ENCODE measurements around the gene USF3. TPM values are rescaled to one million over a fixed set of nuclear protein-coding genes. Genes with fewer than 3 reads are reported as not detected.

USF3 gene
- polyA plus RNA-seq, 1 donor from 2014 or later, result 15.4 TPM

- TF ChIP-seq, protein P1, sequence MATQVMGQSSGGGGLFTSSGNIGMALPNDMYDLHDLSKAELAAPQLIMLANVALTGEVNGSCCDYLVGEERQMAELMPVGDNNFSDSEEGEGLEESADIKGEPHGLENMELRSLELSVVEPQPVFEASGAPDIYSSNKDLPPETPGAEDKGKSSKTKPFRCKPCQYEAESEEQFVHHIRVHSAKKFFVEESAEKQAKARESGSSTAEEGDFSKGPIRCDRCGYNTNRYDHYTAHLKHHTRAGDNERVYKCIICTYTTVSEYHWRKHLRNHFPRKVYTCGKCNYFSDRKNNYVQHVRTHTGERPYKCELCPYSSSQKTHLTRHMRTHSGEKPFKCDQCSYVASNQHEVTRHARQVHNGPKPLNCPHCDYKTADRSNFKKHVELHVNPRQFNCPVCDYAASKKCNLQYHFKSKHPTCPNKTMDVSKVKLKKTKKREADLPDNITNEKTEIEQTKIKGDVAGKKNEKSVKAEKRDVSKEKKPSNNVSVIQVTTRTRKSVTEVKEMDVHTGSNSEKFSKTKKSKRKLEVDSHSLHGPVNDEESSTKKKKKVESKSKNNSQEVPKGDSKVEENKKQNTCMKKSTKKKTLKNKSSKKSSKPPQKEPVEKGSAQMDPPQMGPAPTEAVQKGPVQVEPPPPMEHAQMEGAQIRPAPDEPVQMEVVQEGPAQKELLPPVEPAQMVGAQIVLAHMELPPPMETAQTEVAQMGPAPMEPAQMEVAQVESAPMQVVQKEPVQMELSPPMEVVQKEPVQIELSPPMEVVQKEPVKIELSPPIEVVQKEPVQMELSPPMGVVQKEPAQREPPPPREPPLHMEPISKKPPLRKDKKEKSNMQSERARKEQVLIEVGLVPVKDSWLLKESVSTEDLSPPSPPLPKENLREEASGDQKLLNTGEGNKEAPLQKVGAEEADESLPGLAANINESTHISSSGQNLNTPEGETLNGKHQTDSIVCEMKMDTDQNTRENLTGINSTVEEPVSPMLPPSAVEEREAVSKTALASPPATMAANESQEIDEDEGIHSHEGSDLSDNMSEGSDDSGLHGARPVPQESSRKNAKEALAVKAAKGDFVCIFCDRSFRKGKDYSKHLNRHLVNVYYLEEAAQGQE (IDR thresholded peaks at IDR 0.05; ENCODE audit: borderline replicate concordance), result no peak
- TF ChIP-seq POLR2AphosphoS5 (IDR thresholded peaks at IDR 0.05), result no peak
- no peaks in the 10 kb centered on the region for H3K9me3 ChIP-seq (ENCODE audit: low read length)
Observed at GRCh38 chr3:113664523-113665094, 31.8 kb downstream of the USF3 start.

DNA sequence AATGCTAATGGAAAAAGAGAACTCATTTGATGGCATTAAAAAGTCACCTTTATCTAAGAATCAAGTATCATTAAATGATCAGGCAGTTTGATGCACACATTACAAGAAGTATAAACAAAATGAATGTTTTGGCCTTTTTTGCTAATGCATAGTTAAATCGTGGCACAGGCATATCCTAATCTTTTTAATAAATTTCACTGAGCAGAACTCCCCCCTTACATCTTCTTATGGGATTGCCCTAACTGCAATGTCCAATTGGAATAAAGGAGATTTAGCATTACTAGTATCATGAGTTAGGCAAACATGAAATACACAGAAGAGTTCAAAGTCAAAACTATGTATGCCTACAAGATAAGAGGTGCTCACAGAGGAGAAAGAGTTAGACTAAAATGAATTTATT lies 32.7 kb downstream of the USF3 start:
- H3F3A ChIP-seq (ENCODE audit: insufficient read depth, low read length, poor library complexity, severe bottlenecking), result no peaks in the 10 kb centered on the region
- H3K9me2 ChIP-seq (ENCODE audit: insufficient read depth, low read length), result no peaks in the 10 kb centered on the region
- no peak overlapping the region for H3K4me2 ChIP-seq (ENCODE audit: low read length)
- no peak overlapping the region for H3K9ac ChIP-seq (ENCODE audit: low read length)
- H3K27ac ChIP-seq (ENCODE audit: low read length), result no peak overlapping the region
- no peaks in the 10 kb centered on the region for H4K20me1 ChIP-seq (ENCODE audit: insufficient read depth)
- H3K36me3 ChIP-seq (ENCODE audit: insufficient read depth, low read length), result peaks cover under 1% of the 10 kb centered on the region
- no peaks in the 10 kb centered on the region for H3K27me3 ChIP-seq (ENCODE audit: insufficient read depth, low read depth, low read length)
- no peak for TF ChIP-seq POLR2AphosphoS5 (IDR thresholded peaks at IDR 0.05)
- TF ChIP-seq MXI1 (conservative IDR thresholded peaks at IDR 0.05; ENCODE audit: poor library complexity, severe bottlenecking), result no peak
- no peak for TF ChIP-seq EZH2 (IDR thresholded peaks at IDR 0.05; ENCODE audit: borderline replicate concordance, insufficient read depth, low read length, poor library complexity, severe bottlenecking)
- no peak for TF ChIP-seq RAD21 (conservative IDR thresholded peaks at IDR 0.05)
- TF ChIP-seq, protein P1 (IDR thresholded peaks at IDR 0.05; ENCODE audit: borderline replicate concordance), result no peak
- H3K4me3 ChIP-seq (ENCODE audit: low read length), result no peak overlapping the region
- no peaks in the 10 kb centered on the region for H3K9me3 ChIP-seq (ENCODE audit: low read length)
- H3K79me2 ChIP-seq (replicated peaks; ENCODE audit: insufficient read depth, low read length), result no peaks in the 10 kb centered on the region
- no peak overlapping the region for H2AFZ ChIP-seq (ENCODE audit: low read depth, low read length)

More at GRCh38 chr3:113664523-113665094, 31.8 kb downstream of the USF3 start:
- no peak overlapping the region for H3K27ac ChIP-seq (ENCODE audit: low read length)
- no peaks in the 10 kb centered on the region for H4K20me1 ChIP-seq (ENCODE audit: insufficient read depth)
- H3K4me2 ChIP-seq (ENCODE audit: low read length), result no peak overlapping the region
- H2AFZ ChIP-seq (ENCODE audit: low read depth, low read length), result no peak overlapping the region
- H3K27me3 ChIP-seq (ENCODE audit: insufficient read depth, low read depth, low read length), result no peaks in the 10 kb centered on the region
- no peaks in the 10 kb centered on the region for H3K79me2 ChIP-seq (replicated peaks; ENCODE audit: insufficient read depth, low read length)
- no peaks in the 10 kb centered on the region for H3K36me3 ChIP-seq (ENCODE audit: insufficient read depth, low read length)
- no peak overlapping the region for H3K9ac ChIP-seq (ENCODE audit: low read length)
- no peaks in the 10 kb centered on the region for H3F3A ChIP-seq (ENCODE audit: insufficient read depth, low read length, poor library complexity, severe bottlenecking)
- no peaks in the 10 kb centered on the region for H3K9me2 ChIP-seq (ENCODE audit: insufficient read depth, low read length)
- no peak overlapping the region for H3K4me3 ChIP-seq (ENCODE audit: low read length)

GRCh38 chr3:113663324-113663750 lies 33.1 kb downstream of the USF3 start:
- no peaks in the 10 kb centered on the region for H4K20me1 ChIP-seq (ENCODE audit: insufficient read depth)
- peaks cover 4% of the 10 kb centered on the region for H3K36me3 ChIP-seq (ENCODE audit: insufficient read depth, low read length)
- H3K9me3 ChIP-seq (ENCODE audit: low read length), result no peaks in the 10 kb centered on the region
- no peaks in the 10 kb centered on the region for H3F3A ChIP-seq (ENCODE audit: insufficient read depth, low read length, poor library complexity, severe bottlenecking)
- H3K4me2 ChIP-seq (ENCODE audit: low read length), result no peak overlapping the region
- H2AFZ ChIP-seq (ENCODE audit: low read depth, low read length), result no peak overlapping the region
- H3K9me2 ChIP-seq (ENCODE audit: insufficient read depth, low read length), result no peaks in the 10 kb centered on the region
- H3K4me3 ChIP-seq (ENCODE audit: low read length), result no peak overlapping the region
- H3K27me3 ChIP-seq (ENCODE audit: insufficient read depth, low read depth, low read length), result no peaks in the 10 kb centered on the region
- H3K79me2 ChIP-seq (replicated peaks; ENCODE audit: insufficient read depth, low read length), result no peaks in the 10 kb centered on the region
- H3K27ac ChIP-seq (ENCODE audit: low read length), result no peak overlapping the region
- no peak overlapping the region for H3K9ac ChIP-seq (ENCODE audit: low read length)
- TF ChIP-seq, protein P2, sequence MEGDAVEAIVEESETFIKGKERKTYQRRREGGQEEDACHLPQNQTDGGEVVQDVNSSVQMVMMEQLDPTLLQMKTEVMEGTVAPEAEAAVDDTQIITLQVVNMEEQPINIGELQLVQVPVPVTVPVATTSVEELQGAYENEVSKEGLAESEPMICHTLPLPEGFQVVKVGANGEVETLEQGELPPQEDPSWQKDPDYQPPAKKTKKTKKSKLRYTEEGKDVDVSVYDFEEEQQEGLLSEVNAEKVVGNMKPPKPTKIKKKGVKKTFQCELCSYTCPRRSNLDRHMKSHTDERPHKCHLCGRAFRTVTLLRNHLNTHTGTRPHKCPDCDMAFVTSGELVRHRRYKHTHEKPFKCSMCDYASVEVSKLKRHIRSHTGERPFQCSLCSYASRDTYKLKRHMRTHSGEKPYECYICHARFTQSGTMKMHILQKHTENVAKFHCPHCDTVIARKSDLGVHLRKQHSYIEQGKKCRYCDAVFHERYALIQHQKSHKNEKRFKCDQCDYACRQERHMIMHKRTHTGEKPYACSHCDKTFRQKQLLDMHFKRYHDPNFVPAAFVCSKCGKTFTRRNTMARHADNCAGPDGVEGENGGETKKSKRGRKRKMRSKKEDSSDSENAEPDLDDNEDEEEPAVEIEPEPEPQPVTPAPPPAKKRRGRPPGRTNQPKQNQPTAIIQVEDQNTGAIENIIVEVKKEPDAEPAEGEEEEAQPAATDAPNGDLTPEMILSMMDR (IDR thresholded peaks at IDR 0.05; ENCODE audit: poor library complexity, severe bottlenecking), result no peak
- TF ChIP-seq RAD21 (conservative IDR thresholded peaks at IDR 0.05), result no peak
- TF ChIP-seq, protein P1 (IDR thresholded peaks at IDR 0.05; ENCODE audit: borderline replicate concordance), result no peak
- TF ChIP-seq EP300 (conservative IDR thresholded peaks at IDR 0.05; ENCODE audit: poor library complexity, severe bottlenecking), result no peak
- no peak for TF ChIP-seq MXI1 (conservative IDR thresholded peaks at IDR 0.05; ENCODE audit: poor library complexity, severe bottlenecking)
- no peak for TF ChIP-seq SMC3 (conservative IDR thresholded peaks at IDR 0.05; ENCODE audit: poor library complexity)
- no peak for TF ChIP-seq POLR2AphosphoS5 (IDR thresholded peaks at IDR 0.05)
- TF ChIP-seq EZH2 (IDR thresholded peaks at IDR 0.05; ENCODE audit: borderline replicate concordance, insufficient read depth, low read length, poor library complexity, severe bottlenecking), result no peak

Data from neural cell (in vitro differentiated cells).